OCI-LY1 (cell line): ENCODE results near the gene CORO1C.

Experiments
- H2AFZ ChIP-seq: fragments of 200-600 bp; sonication (generic), shearing (Covaris generic); 2 replicates; pipeline ENCODE4 v1.6.0; 2014; ENCODE audit warnings: antibody characterized with exemption, mild to moderate bottlenecking, low read length
- H3F3A ChIP-seq: fragments of 200-600 bp; sonication (generic), shearing (Covaris generic); 2 replicates; pipeline ENCODE4 v1.6.0; 2014; ENCODE audit warnings: mild to moderate bottlenecking, antibody characterized with exemption, low read length, moderate library complexity; ENCODE audit not compliant: insufficient read depth
- H3K27ac ChIP-seq: fragments of 200-600 bp; sonication (generic); 2 replicates; pipeline ENCODE4 v1.5.1; 2014; ENCODE audit warnings: low read length, mixed run types, mild to moderate bottlenecking, low read depth; ENCODE audit not compliant: poor library complexity, severe bottlenecking
- H3K27me3 ChIP-seq: fragments of 200-600 bp; sonication (generic); 2 replicates; pipeline ENCODE4 v1.6.0; 2014; ENCODE audit warnings: antibody characterized with exemption, mild to moderate bottlenecking, low read length, moderate library complexity; ENCODE audit not compliant: insufficient read depth
- H3K36me3 ChIP-seq: fragments of 200-600 bp; sonication (generic); 2 replicates; pipeline ENCODE4 v1.6.1; 2014; ENCODE audit warnings: mild to moderate bottlenecking, antibody characterized with exemption, low read length, moderate library complexity, mixed read lengths; ENCODE audit not compliant: insufficient read depth
- H3K4me1 ChIP-seq: fragments of 200-600 bp; sonication (generic); 2 replicates; pipeline ENCODE4 v1.5.1; 2014; ENCODE audit warnings: mild to moderate bottlenecking, low read length, moderate library complexity; ENCODE audit not compliant: insufficient read depth, severe bottlenecking
- H3K4me2 ChIP-seq: fragments of 200-600 bp; sonication (generic), shearing (Covaris generic); 2 replicates; pipeline ENCODE4 v1.6.1; 2014; ENCODE audit warnings: low read length
- H3K4me3 ChIP-seq: fragments of 200-600 bp; sonication (generic); 2 replicates; pipeline ENCODE4 v1.5.1; 2014; ENCODE audit warnings: low read length, low read depth, mild to moderate bottlenecking, mixed read lengths; ENCODE audit not compliant: poor library complexity, severe bottlenecking
- H3K79me2 ChIP-seq: fragments of 200-600 bp; shearing (Covaris generic); 2 replicates; pipeline ENCODE4 v1.6.1; 2016; ENCODE audit warnings: mixed run types, low read length, mixed read lengths; ENCODE audit not compliant: insufficient read depth
- H3K9ac ChIP-seq: fragments of 200-600 bp; sonication (generic), shearing (Covaris generic); 2 replicates; pipeline ENCODE4 v1.6.1; 2014; ENCODE audit warnings: mild to moderate bottlenecking, low read length, mixed read lengths
- H3K9me2 ChIP-seq: fragments of 200-600 bp; sonication (generic), shearing (Covaris generic); 2 replicates; pipeline ENCODE4 v1.6.1; 2014; ENCODE audit warnings: low read depth, mild to moderate bottlenecking, low read length, mixed read lengths
- H3K9me3 ChIP-seq: fragments of 200-600 bp; shearing (Covaris generic); 2 replicates; pipeline ENCODE4 v1.6.1; 2014; ENCODE audit warnings: low read length, mixed read lengths
- H4K20me1 ChIP-seq: fragments of 200-600 bp; sonication (generic), shearing (Covaris generic); 2 replicates; pipeline ENCODE4 v1.6.0; 2016; ENCODE audit warnings: mild to moderate bottlenecking, low read length; ENCODE audit not compliant: insufficient read depth
- EZH2 ChIP-seq: fragments of 200-600 bp; sonication (generic), shearing (Covaris generic); IDR thresholded peaks from 2 replicates; pipeline ENCODE4 v1.8.0; 2017; ENCODE audit warnings: borderline replicate concordance, mixed run types, mild to moderate bottlenecking, antibody characterized with exemption, low read length, moderate library complexity, mixed read lengths
- TF ChIP-seq, protein P1 (sequence below): fragments of 200-600 bp; sonication (generic), shearing (Covaris generic); IDR thresholded peaks from 2 replicates; pipeline ENCODE4 v1.5.1; 2017; ENCODE audit warnings: mild to moderate bottlenecking, antibody characterized with exemption, low read length, moderate library complexity, mixed read lengths

The CORO1C gene

DNA sequence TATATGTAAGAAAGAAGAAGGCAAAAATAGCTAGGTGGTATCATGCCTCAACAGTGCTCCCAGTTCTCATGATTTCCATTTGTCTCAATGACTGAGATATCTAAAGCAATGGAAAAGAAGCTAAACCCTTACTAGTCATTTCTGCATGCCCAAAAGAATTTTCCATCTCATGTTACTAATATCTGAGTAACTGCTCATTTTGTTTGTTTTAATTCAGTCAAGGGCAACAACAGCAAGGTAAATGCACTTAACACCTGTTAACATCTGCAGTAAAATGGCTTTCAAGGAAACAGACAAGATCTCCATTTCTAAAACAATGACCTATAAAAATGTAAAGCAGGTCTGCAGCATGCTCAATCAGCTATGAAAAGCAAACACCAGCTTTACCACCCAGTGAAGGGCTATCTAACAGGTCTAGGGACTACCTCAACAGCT lies 78.2 kb downstream of the CORO1C start:
- Histone ChIP-seq H3F3A (no peaks in the 10 kb centered on the region), H3K4me2 (0 out of 2 replicates have a peak overlapping the region, but pooled peaks have one; percentile 8), H3K36me3 (peaks cover 15% of the 10 kb centered on the region)

DNA sequence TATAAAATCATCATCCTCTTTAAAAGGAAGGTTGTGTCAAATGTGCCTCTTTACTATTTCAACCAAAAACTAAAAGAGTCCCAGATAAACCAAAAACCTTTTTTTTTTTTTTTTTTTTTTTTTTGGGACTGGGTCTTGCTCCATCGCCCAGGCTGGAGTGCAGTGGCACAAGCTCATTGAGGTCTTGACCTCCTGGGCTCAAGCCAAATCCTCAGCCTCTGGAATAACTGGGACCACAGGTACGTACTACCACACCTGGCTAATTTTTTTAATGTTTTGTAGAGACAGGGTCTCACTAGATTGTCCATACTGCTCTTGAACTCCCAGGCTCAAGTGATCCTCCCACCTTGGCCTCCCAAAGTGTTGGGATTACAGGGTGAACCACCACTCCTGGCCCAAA lies 81.2 kb downstream of the CORO1C start:
- H3K9me2 ChIP-seq: no peaks in the 10 kb centered on the region
- no peaks in the 10 kb centered on the region for H3K79me2 ChIP-seq
- no peaks in the 10 kb centered on the region for H3K9me3 ChIP-seq
- H3K9ac ChIP-seq: no peak overlapping the region
- no peaks in the 10 kb centered on the region for H3K27me3 ChIP-seq
- H3K27ac ChIP-seq: no peak overlapping the region
- TF ChIP-seq EZH2: no peak
- H3K4me1 ChIP-seq: peaks cover 17% of the 10 kb centered on the region
- no peaks in the 10 kb centered on the region for H4K20me1 ChIP-seq
- no peak overlapping the region for H3K4me3 ChIP-seq
- no peaks in the 10 kb centered on the region for H3F3A ChIP-seq
- no peak overlapping the region for H2AFZ ChIP-seq
- H3K36me3 ChIP-seq: peaks cover 10% of the 10 kb centered on the region; the same call in 1 of the 2 replicates
- no peak overlapping the region for H3K4me2 ChIP-seq

More for the DNA sequence above, 78.2 kb downstream of the CORO1C start:
- H3K9me2 ChIP-seq: no peaks in the 10 kb centered on the region
- no peak overlapping the region for H3K9ac ChIP-seq
- no peak overlapping the region for H2AFZ ChIP-seq
- H3K79me2 ChIP-seq: no peaks in the 10 kb centered on the region
- TF ChIP-seq, protein P1, sequence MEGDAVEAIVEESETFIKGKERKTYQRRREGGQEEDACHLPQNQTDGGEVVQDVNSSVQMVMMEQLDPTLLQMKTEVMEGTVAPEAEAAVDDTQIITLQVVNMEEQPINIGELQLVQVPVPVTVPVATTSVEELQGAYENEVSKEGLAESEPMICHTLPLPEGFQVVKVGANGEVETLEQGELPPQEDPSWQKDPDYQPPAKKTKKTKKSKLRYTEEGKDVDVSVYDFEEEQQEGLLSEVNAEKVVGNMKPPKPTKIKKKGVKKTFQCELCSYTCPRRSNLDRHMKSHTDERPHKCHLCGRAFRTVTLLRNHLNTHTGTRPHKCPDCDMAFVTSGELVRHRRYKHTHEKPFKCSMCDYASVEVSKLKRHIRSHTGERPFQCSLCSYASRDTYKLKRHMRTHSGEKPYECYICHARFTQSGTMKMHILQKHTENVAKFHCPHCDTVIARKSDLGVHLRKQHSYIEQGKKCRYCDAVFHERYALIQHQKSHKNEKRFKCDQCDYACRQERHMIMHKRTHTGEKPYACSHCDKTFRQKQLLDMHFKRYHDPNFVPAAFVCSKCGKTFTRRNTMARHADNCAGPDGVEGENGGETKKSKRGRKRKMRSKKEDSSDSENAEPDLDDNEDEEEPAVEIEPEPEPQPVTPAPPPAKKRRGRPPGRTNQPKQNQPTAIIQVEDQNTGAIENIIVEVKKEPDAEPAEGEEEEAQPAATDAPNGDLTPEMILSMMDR: no peak
- TF ChIP-seq EZH2: no peak
- H3K9me3 ChIP-seq: no peaks in the 10 kb centered on the region
- no peaks in the 10 kb centered on the region for H4K20me1 ChIP-seq
- H3K4me1 ChIP-seq: peaks cover 17% of the 10 kb centered on the region
- peak overlapping the region; percentile 70 for H3K27ac ChIP-seq
- H3K4me3 ChIP-seq: no peak overlapping the region
- H3K27me3 ChIP-seq: no peaks in the 10 kb centered on the region

DNA sequence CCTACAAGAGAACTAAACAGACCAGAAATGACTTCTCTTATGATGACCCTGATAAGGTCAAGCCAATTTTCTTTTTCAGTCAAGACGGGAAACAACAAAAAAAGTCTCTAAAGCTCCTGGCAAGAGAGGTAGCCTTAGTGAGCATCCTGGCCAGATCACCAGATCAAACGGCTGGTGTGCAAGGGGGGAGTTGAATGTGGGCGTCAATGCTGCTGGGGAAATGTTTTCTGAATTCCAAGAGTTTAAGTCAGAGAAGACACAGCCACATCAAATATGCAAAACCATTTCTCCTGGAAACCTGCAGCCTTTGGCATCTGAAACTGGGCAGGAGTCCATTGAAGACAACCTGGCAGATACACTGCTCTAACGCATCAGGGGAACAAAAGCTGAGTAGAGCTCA lies 81.6 kb downstream of the CORO1C start:
- peaks cover 17% of the 10 kb centered on the region for H3K4me1 ChIP-seq
- H3K79me2 ChIP-seq: no peaks in the 10 kb centered on the region
- H3K4me2 ChIP-seq: no peak overlapping the region
- no peak overlapping the region for H3K9ac ChIP-seq
- TF ChIP-seq, protein P1: no peak
- no peak for TF ChIP-seq EZH2
- H3K9me2 ChIP-seq: no peaks in the 10 kb centered on the region
- no peaks in the 10 kb centered on the region for H4K20me1 ChIP-seq
- H3K36me3 ChIP-seq: peaks cover 13% of the 10 kb centered on the region; the same call in 1 of the 2 replicates
- H3K4me3 ChIP-seq: no peak overlapping the region
- no peak overlapping the region for H3K27ac ChIP-seq
- no peak overlapping the region for H2AFZ ChIP-seq
- H3F3A ChIP-seq: no peaks in the 10 kb centered on the region
- H3K9me3 ChIP-seq: no peaks in the 10 kb centered on the region
- no peaks in the 10 kb centered on the region for H3K27me3 ChIP-seq

DNA sequence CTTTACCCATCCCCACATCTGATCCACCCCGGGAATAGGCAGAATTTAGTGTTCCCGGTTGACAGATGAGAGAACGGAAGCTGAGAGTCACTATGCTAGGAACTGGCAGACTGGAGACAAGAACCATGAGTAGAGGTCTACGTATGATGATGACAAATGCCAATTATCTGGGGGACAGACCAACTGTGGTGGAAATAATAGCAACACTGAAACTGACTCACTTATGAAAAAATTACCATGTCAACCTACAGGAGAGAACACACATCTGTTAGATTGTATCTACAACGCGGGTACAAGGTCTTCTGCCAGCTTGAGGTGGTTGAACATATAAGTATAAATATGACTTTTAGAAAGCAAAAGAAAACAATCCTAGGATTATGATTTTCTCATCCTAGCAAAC lies 82.2 kb downstream of the CORO1C start:
- Histone ChIP-seq H3K79me2 (no peaks in the 10 kb centered on the region), H2AFZ (no peak overlapping the region), H3K4me1 (peaks cover 17% of the 10 kb centered on the region), H3K4me2 (no peak overlapping the region), H3K9me3 (no peaks in the 10 kb centered on the region), H3K9ac (no peak overlapping the region), H3F3A (no peaks in the 10 kb centered on the region), H4K20me1 (no peaks in the 10 kb centered on the region), H3K36me3 (peaks cover 16% of the 10 kb centered on the region; the same call in 1 of the 2 replicates), H3K4me3 (no peak overlapping the region), H3K27me3 (no peaks in the 10 kb centered on the region), H3K9me2 (no peaks in the 10 kb centered on the region), H3K27ac (no peak overlapping the region)
- TF ChIP-seq EZH2: no peak
- TF ChIP-seq, protein P1: no peak
